Stimulated activated CD8-positive, alpha-beta memory T cell treated with anti-CD3 and anti-CD28 coated beads, Interleukin-12 subunit alpha, Interleukin-12 subunit beta, amount 100 ng/mL, for 1 hour (primary cell): ENCODE results near the gene ZNF618.

Source experiments
- DNase-seq: peaks from one replicate; pipeline ENCODE4 v3.0.0-alpha.2; 2020; ENCODE audit warnings: low read depth

ZNF618 gene

GRCh38 chr9:114098021-114098935, 222.2 kb downstream of the ZNF618 start:
- no peak for DNase-seq

GRCh38 chr9:114098936-114099668, 223.0 kb downstream of the ZNF618 start, which contains the start of gene KIF12:
TSS of gene KIF12 (minus strand) at chr9:114099292. CDS start at chr9:114099276, 16 bp downstream.
- DNase-seq = no peak

- DNase-seq = no peak
Observed at GRCh38 chr9:114099669-114100270, 223.7 kb downstream of the ZNF618 start.

GRCh38 chr9:114100536-114100935, 224.4 kb downstream of the ZNF618 start:
- DNase-seq = no peak

- no peak for DNase-seq
Observed at GRCh38 chr9:114102484-114102883, 226.4 kb downstream of the ZNF618 start.

GRCh38 chr9:114105236-114105635, 229.1 kb downstream of the ZNF618 start:
- no peak for DNase-seq
